GM21825 (cell line): Measurements from ENCODE around the gene SH3GL1.

ENCODE experiments used
- ATAC-seq: cut with Tn5 transposase; IDR thresholded peaks from one replicate; pipeline ENCODE4 v1.9.1; 2021; ENCODE audit warnings: mild to moderate bottlenecking, moderate library complexity; ENCODE audit not compliant: unreplicated experiment

Gene SH3GL1

GRCh38 chr19:4432918-4433506, 32.7 kb upstream of the SH3GL1 start:
- no peak for ATAC-seq

GRCh38 chr19:4431808-4432674, 31.7 kb upstream of the SH3GL1 start:
- ATAC-seq, result no peak

GRCh38 chr19:4431296-4431695, 30.9 kb upstream of the SH3GL1 start:
- no peak for ATAC-seq

- ATAC-seq, result no peak
Measured at GRCh38 chr19:4430760-4431159, 30.4 kb upstream of the SH3GL1 start.

GRCh38 chr19:4429771-4430171, 29.4 kb upstream of the SH3GL1 start:
- ATAC-seq, result no peak

GRCh38 chr19:4429256-4429655, 28.9 kb upstream of the SH3GL1 start:
- ATAC-seq, result no peak

GRCh38 chr19:4428326-4428975, 28.1 kb upstream of the SH3GL1 start:
- ATAC-seq, result no peak

- ATAC-seq, result no peak
Measured at GRCh38 chr19:4425537-4425936, 25.2 kb upstream of the SH3GL1 start.

GRCh38 chr19:4423416-4424126, 23.2 kb upstream of the SH3GL1 start:
- ATAC-seq, result no peak

GRCh38 chr19:4416268-4416667, 15.9 kb upstream of the SH3GL1 start:
- no peak for ATAC-seq

GRCh38 chr19:4415352-4415751, 15.0 kb upstream of the SH3GL1 start:
- no peak for ATAC-seq

GRCh38 chr19:4414800-4415321, 14.5 kb upstream of the SH3GL1 start:
- no peak for ATAC-seq

- no peak for ATAC-seq
Measured at GRCh38 chr19:4414144-4414799, 13.9 kb upstream of the SH3GL1 start.

GRCh38 chr19:4413588-4413987, 13.2 kb upstream of the SH3GL1 start:
- no peak for ATAC-seq

- ATAC-seq, result no peak
Measured at GRCh38 chr19:4409123-4409933, 9.0 kb upstream of the SH3GL1 start.

- ATAC-seq, result no peak
Measured at GRCh38 chr19:4406626-4407025, 6.3 kb upstream of the SH3GL1 start.

- ATAC-seq, result no peak
Measured at GRCh38 chr19:4405977-4406376, 5.6 kb upstream of the SH3GL1 start.

- no peak for ATAC-seq
Measured at GRCh38 chr19:4403005-4403761, 2.8 kb upstream of the SH3GL1 start.
